GM19372 (cell line): ENCODE measurements around the gene SLFN12.
A peak's percentile ranks its signal among the peaks of the same experiment; 100 is the strongest.
"Not testable (repeated sequence)": the region's sequence is repeated elsewhere in the genome, so short reads cannot be mapped to it uniquely, and the experiment has no call there.

ENCODE experiments used
- ATAC-seq: cut with Tn5 transposase; IDR thresholded peaks from one replicate; pipeline ENCODE4 v1.9.1; 2021; ENCODE audit warnings: mild to moderate bottlenecking, low read depth, moderate library complexity; ENCODE audit not compliant: unreplicated experiment

SLFN12 gene

DNA sequence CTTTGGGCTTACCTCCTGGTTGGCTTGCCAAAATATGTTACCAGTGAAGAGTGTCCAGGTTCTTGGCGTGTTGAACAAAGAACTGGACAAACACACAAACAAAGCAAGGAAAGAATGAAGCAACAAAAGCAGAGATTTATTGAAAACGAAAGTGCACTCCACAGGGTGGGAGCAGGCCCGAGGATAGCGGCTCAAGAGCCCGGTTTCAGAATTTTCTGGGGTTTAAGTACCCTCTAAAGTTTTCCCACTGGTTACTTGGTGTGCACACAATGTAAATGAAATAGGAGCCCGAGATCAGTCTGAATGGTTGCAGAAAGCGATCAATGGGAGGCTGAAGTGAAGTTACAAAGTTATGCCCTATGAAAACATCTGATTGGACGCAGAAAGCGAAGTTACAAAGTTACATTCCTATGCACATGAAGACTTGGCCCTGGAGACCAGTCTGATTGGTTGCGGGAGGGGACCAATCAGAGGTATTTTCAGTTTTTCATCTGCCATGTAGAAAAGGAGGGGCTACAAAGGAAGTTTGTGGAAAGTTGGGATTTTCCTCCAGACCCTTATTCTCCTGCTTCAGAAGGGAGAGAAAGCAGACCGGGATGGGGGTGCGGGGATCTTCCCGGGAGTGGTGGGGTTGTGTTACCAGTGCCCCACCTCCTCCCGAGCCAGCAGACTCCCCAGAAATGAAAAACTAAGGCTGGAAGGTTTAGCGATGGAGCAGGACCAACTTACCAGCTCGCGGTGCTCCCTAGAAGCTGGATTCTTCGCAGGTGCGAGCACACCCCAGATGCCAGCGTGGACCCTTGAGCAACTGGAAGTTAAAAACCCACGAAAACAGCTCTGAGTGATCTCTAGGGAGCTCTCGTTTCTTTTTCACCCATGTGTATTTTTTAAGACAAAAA, at the start of gene SLFN12:
Gene SLFN12 (minus strand): TSS at position 325 of the 899 bp plus-strand sequence. CDS start 9,472 bp downstream, outside the sequence.
- peak; percentile 89 for ATAC-seq

DNA sequence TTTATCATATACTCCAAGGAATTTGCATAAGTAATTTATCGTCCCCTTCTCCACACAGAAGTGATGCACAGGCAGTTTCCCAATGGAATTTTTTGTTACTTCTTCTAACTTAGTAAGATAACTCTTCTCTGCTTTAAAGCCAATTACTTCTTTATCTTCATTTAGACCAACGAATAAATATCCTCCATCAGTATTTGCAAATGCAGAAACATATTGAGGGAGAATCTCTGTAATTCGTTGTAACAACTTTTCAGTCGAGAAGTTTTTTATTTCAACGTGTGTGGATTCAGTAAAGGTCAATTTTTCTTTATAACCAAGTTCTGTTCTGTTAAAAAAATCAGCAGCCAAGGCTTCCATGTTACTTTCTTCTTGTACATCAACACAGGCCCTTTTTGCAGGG, 47.0 kb upstream of the SLFN12 start:
- ATAC-seq = no peak

DNA sequence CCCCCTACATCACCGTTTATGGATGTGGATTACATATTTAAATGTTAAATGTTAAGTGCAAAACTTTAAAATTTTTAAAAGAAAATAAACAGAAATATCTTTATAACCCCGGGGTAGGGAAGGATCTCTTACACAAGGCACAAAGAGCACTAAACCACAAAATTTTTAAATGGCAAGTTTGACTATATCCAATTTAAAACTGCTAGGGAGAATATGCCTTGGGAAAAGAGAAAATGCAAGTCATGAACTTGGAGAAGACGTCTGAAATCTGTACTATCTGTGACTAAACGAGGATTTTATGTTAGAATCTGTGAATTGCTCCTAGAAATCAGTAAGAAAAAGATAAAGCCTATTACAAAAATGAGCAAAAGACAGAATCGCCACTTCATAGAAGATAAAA, 44.9 kb upstream of the SLFN12 start:
- ATAC-seq = no peak

DNA sequence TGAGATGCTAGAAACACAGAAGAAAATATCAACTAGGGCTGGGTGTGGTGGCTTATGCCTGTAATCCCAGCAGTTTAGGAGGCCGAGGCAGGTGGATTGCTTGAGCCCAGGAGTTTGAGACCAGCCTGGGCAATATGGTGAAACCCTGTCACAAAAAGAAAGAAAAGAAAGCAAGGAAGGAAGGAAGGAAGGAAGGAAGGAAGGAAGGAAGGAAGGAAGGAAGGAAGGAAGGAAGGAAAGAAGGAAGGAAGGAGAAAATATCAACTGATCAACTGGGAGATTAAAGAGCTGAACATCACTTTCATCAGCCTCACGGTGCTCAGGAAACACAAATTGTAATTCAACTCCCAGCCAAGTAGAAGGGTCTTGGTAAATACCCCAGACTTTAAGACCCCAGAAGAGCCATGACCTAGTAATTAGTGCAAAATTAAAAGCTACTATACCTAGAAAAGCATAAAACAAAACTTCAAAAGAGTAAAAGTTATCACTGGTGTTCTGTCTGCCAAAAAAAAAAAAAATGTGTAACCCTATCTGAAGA, 44.1 kb upstream of the SLFN12 start:
- ATAC-seq = no peak

DNA sequence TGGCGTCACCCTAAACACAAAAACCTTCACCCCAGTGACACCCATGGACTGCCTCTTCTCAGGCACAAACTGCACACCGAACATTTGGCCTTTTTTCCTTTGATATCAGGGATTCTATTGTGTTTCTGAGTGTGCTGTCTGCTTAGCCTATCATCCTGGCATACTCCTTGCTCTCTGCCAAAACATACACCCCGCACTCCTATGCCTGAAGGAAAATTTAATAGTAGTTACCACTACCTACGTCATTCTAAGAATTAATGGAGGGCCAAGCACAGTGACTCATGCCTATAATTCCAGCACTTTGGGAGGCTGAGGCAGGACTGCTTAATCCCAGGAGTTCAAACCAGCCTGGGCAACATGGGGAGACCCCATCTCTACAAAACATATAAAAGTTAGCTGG, 36.2 kb upstream of the SLFN12 start:
- ATAC-seq = no peak

DNA sequence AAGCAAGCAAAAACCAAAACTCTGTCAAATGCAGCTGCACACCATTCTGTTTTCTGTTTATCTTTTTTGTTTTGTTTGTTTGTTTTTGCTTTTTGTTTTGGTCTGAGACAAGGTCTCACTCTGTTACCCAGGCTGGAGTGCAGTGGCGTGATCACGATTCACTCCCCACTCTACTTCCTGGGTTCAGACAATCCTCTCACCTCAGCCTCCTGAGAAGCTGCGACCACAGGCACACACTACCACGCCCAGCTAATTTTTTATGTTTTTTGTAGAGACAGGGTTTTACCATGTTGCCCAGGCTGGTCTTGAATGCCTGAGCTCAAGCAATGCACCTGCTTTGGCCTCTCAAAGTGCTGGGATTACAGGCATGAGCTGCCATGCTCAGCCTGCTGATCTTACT, 35.5 kb upstream of the SLFN12 start:
- no peak for ATAC-seq

DNA sequence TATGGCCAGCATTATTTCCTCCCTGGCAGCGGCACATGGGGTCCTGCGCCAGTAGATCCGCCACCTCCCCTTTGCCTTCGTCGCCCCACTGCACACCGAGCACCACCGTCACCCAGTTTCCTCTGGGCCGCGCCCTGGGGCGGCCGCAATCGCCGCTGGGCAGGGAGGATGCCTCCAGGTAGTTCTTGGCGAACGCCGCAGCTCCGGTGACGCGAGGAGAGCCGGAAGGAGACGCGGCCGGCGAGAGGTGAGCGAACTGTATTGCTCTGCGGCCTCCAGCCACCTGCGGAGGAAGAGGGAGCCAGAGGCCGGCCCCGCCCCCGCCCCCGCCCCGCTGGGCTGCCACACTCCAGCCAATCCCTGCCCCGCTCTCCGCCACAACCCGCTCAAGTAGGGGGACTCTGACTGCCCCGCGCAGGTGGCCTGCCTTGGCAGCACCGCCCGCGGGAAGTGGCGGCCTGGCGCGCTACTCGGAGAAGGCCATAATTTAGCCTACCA, 28.1 kb upstream of the SLFN12 start:
- ATAC-seq = peak; percentile 78

DNA sequence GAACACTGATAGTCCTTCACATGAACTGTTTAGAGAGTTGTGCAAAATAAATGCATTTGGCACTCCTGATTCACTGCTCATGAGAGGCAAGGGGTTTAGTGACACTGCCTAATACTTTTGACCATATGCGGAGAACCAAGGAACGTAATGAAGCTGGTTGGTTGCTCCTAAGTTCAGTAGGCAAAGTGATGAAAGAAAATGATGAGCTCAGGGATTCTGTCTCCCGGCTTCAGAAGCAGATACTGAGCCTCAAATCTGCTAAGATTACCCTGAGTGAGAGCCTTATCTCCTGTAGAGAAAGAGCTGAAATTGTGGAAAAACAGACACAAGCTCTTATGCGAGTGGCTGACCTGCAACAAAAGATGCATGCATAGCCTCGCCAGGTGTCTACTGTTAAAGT, 21.7 kb upstream of the SLFN12 start:
- not testable (repeated sequence) for ATAC-seq

DNA sequence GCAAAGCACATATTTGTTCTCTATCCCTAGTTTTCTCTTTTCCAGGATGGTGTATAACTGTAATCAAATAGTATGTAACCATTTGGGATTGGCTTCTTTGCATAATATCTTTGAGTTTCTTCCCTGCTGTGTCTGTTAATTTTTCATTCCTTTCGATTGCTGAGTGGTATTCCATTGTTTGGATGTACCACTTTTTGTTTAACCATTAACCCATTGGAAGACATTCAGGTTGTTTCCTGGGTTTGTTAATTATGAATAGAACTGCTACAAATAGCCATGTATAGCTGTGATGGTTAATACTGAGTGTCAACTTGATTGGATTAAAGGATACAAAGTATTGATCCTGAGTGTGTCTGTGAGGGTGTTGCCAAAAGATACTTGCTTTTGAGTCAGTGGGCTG, 20.9 kb upstream of the SLFN12 start:
- no peak for ATAC-seq

DNA sequence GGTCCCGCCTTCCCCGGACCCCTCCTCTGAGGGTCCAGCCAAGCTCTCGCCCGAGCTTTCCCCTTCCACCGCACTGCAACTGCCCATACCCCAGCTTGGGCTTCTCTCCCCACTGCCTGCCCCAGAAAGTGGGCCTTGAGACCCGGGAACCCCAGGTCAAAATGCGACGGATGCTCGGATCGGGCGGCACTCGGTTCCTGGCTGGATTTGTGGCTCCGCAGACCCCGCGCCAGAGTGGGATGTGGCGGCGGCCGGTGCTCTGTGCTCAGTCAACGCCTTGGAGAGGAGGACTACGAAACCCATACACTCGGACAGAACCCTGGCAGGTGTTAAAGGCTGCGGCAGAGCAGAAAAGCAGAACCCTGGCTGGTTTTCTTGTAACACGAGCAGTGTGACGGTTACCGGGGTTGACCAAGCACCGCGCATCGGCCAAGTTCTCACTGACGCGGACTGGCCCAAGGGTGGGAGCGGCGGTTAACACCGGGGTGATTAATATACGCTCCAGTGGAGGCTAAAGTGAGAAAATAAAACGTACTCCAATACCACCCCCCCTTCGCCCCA, 17.2 kb upstream of the SLFN12 start:
- ATAC-seq = no peak

DNA sequence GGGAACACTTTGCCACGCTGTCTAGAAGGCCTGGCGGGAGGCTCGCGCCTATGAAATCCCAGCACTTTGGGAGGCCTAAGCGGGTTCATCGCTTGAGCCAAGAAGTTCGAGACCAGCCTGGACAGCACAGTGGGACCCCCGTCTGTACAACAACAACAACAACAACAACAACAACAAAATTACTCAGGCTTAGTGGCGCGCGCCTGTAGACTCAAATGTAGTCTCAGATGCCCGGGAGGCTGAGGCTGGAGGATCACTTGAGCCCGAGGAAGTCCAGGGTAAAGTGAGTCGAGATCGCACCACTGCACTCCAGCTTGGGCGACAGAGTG, 16.6 kb upstream of the SLFN12 start:
- ATAC-seq = no peak

DNA sequence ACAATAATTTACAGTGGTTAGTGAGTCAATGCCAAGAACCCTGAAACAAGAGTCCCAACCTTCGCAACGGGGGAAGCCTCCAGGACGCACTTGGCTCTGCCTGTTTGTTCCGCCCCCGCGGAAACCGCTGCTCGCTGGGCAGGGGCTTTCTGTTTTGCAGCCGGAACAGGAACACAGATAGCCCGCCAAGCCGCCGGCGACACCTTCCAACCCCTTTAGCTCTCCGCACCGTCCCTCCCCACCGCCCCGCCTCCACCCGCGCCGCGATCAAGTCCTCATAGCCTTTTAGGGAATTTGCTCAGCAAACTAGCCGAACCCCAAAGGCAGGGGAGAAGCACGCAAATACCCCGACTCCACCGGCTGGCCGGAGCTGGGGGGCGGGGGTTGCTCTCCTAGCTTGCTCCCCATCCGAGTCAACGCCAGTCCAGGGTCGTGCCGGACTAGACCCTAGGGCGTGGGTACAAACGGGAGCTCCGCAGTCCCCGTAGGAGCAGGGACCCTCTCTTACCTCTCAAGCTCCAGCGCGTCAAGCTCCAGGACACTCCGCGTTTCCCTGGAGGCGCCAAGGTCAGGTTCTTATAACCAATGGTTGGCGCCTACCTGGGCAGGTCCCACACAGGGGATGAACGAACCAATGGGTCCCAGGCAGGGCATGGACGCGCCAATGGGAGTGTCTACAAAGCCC, 16.1 kb upstream of the SLFN12 start, which contains the start of gene SLFN13:
Gene SLFN13 (minus strand): TSS at position 553 of the 685 bp plus-strand sequence. CDS start 3,086 bp downstream, outside the sequence.
- peak; percentile 68 for ATAC-seq

DNA sequence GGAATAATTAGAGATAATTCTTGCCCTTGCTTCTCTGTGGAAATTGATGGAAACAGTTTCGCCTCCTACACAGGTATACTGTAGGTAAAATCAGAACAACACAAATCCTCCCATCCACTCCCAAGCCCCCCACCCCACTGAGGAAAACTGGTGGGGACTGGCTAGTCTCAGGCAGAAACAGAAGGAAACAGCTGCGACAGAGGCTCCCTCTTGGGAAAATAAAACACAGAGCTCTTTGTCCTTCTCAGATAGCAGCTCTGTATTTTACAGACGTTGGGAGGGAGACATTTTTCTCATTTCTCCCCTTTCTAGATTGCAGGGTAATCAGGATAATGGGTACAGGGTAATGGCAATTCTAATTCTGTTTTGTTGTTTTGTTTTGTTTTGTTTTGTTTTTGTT, 15.2 kb upstream of the SLFN12 start:
- ATAC-seq = no peak

DNA sequence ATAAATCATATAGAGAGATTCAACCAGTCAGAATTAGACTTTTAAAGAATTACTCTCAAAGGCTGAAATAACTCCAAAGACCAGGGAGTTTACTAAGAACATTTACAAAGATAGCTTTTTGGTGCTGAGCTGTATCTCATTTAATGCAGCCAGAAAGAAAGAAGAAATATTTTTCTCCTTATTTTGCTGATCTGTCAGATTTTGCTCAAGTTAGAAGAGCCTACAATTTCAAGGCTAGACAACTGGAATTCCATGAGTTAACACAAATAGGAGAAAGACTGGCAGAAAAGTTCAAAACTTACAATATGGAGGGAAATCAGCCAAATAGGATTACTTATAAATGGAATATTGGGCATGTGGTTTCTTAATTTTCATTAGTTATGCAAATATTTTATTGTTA, 6.1 kb upstream of the SLFN12 start:
- no peak for ATAC-seq

DNA sequence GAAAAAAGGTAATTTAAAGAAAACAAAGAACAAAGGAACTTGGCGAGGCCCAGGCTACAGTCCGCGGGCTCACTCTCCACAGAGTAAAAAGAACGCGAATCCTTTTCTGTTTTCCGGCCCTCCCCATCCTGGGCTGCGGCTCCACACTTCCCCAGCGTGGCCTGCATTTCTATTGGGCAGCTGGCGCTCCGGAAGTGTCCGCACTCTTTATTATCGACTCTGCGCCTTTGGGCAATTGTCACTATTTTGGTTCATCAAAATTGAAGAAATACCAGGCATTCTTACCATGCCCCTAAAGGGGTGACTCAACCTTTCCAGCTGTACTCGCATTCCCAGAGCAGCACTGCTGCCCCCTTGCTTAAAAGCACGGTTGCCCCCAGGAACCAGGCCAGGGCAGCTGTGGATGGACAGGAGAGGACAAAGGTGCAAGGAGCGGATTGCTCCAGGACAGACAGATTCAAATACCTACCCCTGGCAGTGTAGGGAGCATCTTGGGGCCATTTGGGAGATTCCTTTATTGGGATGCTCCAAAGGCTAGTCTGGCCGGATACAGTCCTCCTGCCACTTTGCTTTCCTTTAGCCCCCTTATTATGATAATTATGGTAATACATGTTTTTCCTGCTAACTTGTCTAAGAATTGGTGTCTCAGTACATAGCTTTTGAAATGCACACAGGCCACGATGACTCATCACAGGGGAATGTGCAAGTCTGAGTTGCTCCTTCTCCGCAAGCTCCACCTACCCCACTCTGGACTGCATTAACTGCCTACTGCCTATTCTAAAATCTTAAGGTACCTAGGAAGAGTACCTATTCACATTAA, 985 bp upstream of the SLFN12 start:
- ATAC-seq = no peak

DNA sequence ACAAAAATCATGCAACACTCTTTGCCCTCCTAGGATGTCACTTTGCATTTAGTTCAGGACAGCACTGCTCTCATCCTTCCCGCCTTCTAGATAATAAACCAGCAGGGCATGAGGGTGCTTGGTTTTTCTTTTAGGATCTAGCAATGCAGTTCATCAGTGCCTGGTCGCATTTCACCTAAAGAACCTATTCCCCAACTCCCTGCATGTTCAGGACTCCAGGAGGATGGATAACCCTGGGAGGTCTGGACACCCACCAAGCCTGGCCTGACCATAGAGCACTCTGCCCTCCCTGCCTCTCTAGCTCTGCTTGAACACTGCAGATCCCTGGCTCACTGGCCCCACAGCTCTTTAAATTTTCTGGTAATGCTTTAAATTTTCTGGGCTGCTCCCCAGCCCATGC, 2.6 kb downstream of the SLFN12 start:
- no peak for ATAC-seq

DNA sequence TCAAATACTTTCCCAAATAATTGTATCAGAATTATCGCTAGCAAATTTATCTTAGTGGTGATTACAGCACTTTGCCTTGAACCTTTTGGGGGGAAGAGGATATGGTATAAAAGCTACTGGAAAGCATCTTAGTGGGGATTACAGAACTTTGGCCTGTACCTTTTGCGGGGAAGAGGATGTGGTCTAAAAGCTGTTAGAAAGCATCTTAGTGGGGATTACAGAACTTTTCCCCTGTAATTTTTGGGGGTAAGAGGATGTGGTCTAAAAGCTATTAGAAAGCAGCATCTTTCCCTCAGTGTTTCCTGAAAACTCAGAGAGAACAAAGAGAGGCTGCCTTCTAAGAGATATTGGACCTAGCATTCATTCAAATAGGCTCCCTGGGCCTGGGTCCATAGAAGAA, 4.1 kb downstream of the SLFN12 start:
- ATAC-seq = no peak

DNA sequence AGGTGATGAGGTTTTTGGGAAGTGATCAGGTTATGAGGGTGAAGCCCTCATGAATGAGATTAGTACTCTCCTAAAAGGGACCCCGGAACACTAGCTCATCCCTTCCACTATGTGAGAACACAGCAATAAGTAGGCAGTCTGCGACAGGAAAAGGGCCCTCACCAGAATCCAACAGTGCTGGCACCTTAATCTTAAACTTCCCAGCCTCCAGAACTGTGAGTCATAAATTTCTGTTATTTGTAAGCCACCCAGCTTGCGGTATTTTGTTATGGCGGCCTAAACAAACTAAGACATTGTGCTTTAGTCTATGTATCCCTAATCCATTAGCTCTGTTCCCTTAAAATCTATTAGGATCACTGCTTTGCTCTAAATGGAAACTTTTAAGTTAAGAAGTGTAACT, 8.5 kb downstream of the SLFN12 start:
- ATAC-seq = no peak

DNA sequence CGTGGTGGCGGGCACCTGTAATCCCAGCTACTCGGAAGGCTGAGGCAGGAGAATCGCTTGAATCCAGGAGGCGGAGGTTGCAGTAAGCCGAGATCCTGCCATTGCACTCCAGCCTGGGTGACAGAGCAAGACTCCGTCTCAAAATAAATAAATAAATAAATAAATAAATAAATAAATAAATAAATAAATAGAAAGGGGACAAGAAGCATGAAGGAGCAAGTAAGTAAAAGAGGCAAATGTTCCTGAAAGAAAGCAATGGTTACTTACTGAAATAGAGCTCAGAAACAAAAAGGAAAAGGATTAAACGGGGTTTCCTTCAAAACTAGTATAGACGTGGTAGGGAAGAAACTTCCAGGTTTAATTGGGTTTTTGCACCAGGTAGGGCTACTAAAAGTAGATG, 11.2 kb downstream of the SLFN12 start:
- ATAC-seq = not testable (repeated sequence)

DNA sequence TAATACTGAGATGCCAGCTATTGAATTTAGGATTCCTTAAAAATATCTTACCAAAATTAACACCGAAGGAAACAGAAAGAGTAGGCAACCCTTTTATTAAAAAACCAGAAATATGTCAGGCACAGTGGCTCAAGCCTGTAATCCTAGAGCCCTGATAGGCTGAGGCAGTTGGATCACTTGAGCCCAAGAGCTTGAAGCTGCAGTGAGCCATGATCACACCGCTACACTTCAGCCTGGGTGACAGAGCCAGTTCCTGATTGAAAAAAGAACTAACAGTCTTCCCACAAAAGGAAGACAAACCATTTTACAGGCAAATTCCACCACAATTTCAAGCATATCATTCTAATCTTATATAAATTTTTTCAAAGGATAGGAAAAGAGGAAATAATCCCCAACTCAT, 15.6 kb downstream of the SLFN12 start:
- no peak for ATAC-seq
